Natural killer cell (primary cell): ENCODE data around the gene BYSL. TPM values are rescaled to one million over a fixed set of nuclear protein-coding genes. Genes with fewer than 3 reads are reported as not detected.

Experiments used
- ATAC-seq, 3 donors: fragments of 150-1000 bp in 2 of 3; fragments of 200-7000 bp in 1 of 3; cut with Tn5 transposase; 1 replicate in 1 of 3; 2 replicates in 2 of 3; pipeline ENCODE4 v1.10.0; 2021; ENCODE audit warnings: mild to moderate bottlenecking in 2 of 3, moderate library complexity in 2 of 3
- DNase-seq, 2 donors: peaks; one replicate each; pipeline versions ENCODE4 v3.0.0 to v3.0.0-alpha.2; 2013 to 2021; ENCODE audit warnings: mixed read lengths in 1 of 2
- H3K27ac ChIP-seq: one replicate; pipeline ENCODE4 v1.5.1; 2013; ENCODE audit warnings: mild to moderate bottlenecking, low read length
- H3K27me3 ChIP-seq: one replicate; pipeline ENCODE4 v1.6.1; 2013; ENCODE audit warnings: low read length; ENCODE audit not compliant: control insufficient read depth, insufficient read depth
- H3K36me3 ChIP-seq: one replicate; pipeline ENCODE4 v1.6.1; 2013; ENCODE audit warnings: low read length; ENCODE audit not compliant: control insufficient read depth, insufficient read depth
- H3K4me1 ChIP-seq: one replicate; pipeline ENCODE4 v1.6.1; 2013; ENCODE audit warnings: low read length; ENCODE audit not compliant: control insufficient read depth, insufficient read depth
- H3K4me3 ChIP-seq: one replicate; pipeline ENCODE4 v1.5.1; 2013; ENCODE audit warnings: low read length
- H3K9me3 ChIP-seq: one replicate; pipeline ENCODE4 v1.6.1; 2013; ENCODE audit warnings: low read length; ENCODE audit not compliant: control insufficient read depth, insufficient read depth
- H3K27ac Mint-ChIP-seq, 2 donors: one replicate each; pipeline ENCODE4 v1.8.0; 2022; ENCODE audit warnings: mild to moderate bottlenecking in 2 of 2, mixed read lengths in 2 of 2, moderate library complexity in 1 of 2
- H3K27me3 Mint-ChIP-seq, 2 donors: one replicate each; pipeline ENCODE4 v1.8.0; 2022; ENCODE audit warnings: low read depth in 2 of 2, mixed read lengths in 2 of 2
- H3K36me3 Mint-ChIP-seq: one replicate; pipeline ENCODE4 v1.8.0; 2022; ENCODE audit warnings: mixed read lengths
- H3K4me1 Mint-ChIP-seq, 2 donors: one replicate each; pipeline ENCODE4 v1.8.0; 2022; ENCODE audit warnings: mixed read lengths in 2 of 2
- H3K4me3 Mint-ChIP-seq: one replicate; pipeline ENCODE4 v1.8.0; 2022; ENCODE audit warnings: mild to moderate bottlenecking, moderate library complexity, mixed read lengths
- H3K9me3 Mint-ChIP-seq, 2 donors: one replicate each; pipeline ENCODE4 v1.8.0; 2022; ENCODE audit warnings: mixed read lengths in 2 of 2
- CTCF ChIP-seq: fragments of 200-600 bp; IDR thresholded peaks from one replicate; pipeline ENCODE4 v1.8.0; 2022; ENCODE audit warnings: antibody characterized with exemption
- WGBS: methylation state at CpG from one replicate; pipeline ENCODE4 v1.1.7; 2013; ENCODE audit warnings: missing lambda C conversion rate; ENCODE audit not compliant: insufficient coverage; 5-methylcytosine and 5-hydroxymethylcytosine counted together
- intact Hi-C: fragments of 100-400 bp; cut with micrococcal nuclease; formaldehyde crosslinking; loops from one replicate; pipeline ENCODE4 v1.14.2; 2022
- total RNA-seq, 4 donors: library from RNA; stranded (reverse); fragments of 120-200 nt in 1 of 4; gene quantifications; one replicate each; pipeline versions ENCODE4 v1.2.3 to v1.2.4, GENCODE V29; 2013 to 2022

BYSL gene
- total RNA-seq, 3 donors from 2014 or later (not counting 1 experiment from before 2014, with no cell fraction given), result 5.4 to 11.6 (median 5.7) TPM

GRCh38 chr6:41929924-41930323 is 8.6 kb downstream of the BYSL start:
- Mint-ChIP-seq H3K4me3 (no peak overlapping the region), H3K27me3 (no peaks in the 10 kb centered on the region), H3K4me1 (peaks cover 60% of the 10 kb centered on the region in 2 donors), H3K27ac (peak overlapping the region; percentile 67 to 73), H3K9me3 (no peaks in the 10 kb centered on the region), H3K36me3 (no peaks in the 10 kb centered on the region)
- H3K9me3 ChIP-seq, result no peaks in the 10 kb centered on the region
- H3K27ac ChIP-seq, result no peak overlapping the region
- WGBS, result 86% methylated on average over 6 of the region's 6 CpGs
- TF ChIP-seq CTCF, result no peak
- DNase-seq, result no peak
- ATAC-seq, result no peak
- intact Hi-C loops, result no loop called here
- peaks cover 82% of the 10 kb centered on the region for H3K36me3 ChIP-seq
- no peaks in the 10 kb centered on the region for H3K27me3 ChIP-seq
- H3K4me3 ChIP-seq, result no peak overlapping the region
- peaks cover 30% of the 10 kb centered on the region for H3K4me1 ChIP-seq

GRCh38 chr6:41931792-41932191 is 10.5 kb downstream of the BYSL start:
- H3K36me3 Mint-ChIP-seq, result peaks cover 7% of the 10 kb centered on the region
- intact Hi-C loops, result no loop called here
- H3K27ac Mint-ChIP-seq, result peak overlapping the region; percentile 45 to 95
- Histone ChIP-seq H3K27ac (no peak overlapping the region), H3K4me3 (no peak overlapping the region), H3K27me3 (no peaks in the 10 kb centered on the region), H3K36me3 (peaks cover 92% of the 10 kb centered on the region), H3K4me1 (peaks cover 47% of the 10 kb centered on the region), H3K9me3 (no peaks in the 10 kb centered on the region)
- WGBS, result 65% methylated on average over 2 of the region's 2 CpGs
- H3K4me3 Mint-ChIP-seq, result no peak overlapping the region
- H3K27me3 Mint-ChIP-seq, result no peaks in the 10 kb centered on the region
- no peak for ATAC-seq
- TF ChIP-seq CTCF, result no peak
- peaks cover 71% of the 10 kb centered on the region in 2 donors for H3K4me1 Mint-ChIP-seq
- H3K9me3 Mint-ChIP-seq, result no peaks in the 10 kb centered on the region
- no peak for DNase-seq

DNA sequence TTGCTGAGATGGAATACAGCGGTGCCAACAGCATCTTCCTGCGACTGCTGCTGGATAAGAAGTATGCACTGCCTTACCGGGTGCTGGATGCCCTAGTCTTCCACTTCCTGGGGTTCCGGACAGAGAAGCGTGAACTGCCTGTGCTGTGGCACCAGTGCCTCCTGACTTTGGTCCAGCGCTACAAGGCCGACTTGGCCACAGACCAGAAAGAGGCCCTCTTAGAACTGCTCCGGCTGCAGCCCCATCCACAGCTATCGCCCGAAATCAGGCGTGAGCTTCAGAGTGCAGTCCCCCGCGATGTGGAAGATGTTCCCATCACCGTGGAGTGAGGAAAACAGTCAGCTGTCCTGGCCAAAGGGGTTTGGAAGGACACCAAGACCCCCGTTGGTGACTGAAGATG is 11.1 kb downstream of the BYSL start:
- no peak for TF ChIP-seq CTCF
- Histone ChIP-seq H3K9me3 (no peaks in the 10 kb centered on the region), H3K4me3 (no peak overlapping the region), H3K36me3 (peaks cover 93% of the 10 kb centered on the region), H3K27me3 (no peaks in the 10 kb centered on the region), H3K27ac (no peak overlapping the region), H3K4me1 (peaks cover 53% of the 10 kb centered on the region)
- DNase-seq, result no peak
- no peaks in the 10 kb centered on the region for H3K27me3 Mint-ChIP-seq
- peaks cover 7% of the 10 kb centered on the region for H3K36me3 Mint-ChIP-seq
- H3K27ac Mint-ChIP-seq, result peak overlapping the region; percentile 45 to 95
- intact Hi-C loops, result no loop called here
- WGBS, result 94% methylated on average over 15 of the region's 15 CpGs
- no peaks in the 10 kb centered on the region for H3K9me3 Mint-ChIP-seq
- H3K4me3 Mint-ChIP-seq, result no peak overlapping the region
- ATAC-seq, result no peak
- H3K4me1 Mint-ChIP-seq, result peaks cover 72 to 77% of the 10 kb centered on the region in 2 donors
